SK-N-MC (cell line): ENCODE data around the gene PC.

Experiments used
- EZH2 ChIP-seq: fragments of 200-600 bp; sonication (generic); IDR thresholded peaks from one replicate; pipeline ENCODE4 v1.6.1; 2017; ENCODE audit warnings: antibody characterized with exemption
- POLR2AphosphoS5 ChIP-seq: IDR thresholded peaks from 2 replicates; pipeline ENCODE4 v1.6.1; 2012; ENCODE audit warnings: mild to moderate bottlenecking, low read depth, low read length, borderline replicate concordance

DNA sequence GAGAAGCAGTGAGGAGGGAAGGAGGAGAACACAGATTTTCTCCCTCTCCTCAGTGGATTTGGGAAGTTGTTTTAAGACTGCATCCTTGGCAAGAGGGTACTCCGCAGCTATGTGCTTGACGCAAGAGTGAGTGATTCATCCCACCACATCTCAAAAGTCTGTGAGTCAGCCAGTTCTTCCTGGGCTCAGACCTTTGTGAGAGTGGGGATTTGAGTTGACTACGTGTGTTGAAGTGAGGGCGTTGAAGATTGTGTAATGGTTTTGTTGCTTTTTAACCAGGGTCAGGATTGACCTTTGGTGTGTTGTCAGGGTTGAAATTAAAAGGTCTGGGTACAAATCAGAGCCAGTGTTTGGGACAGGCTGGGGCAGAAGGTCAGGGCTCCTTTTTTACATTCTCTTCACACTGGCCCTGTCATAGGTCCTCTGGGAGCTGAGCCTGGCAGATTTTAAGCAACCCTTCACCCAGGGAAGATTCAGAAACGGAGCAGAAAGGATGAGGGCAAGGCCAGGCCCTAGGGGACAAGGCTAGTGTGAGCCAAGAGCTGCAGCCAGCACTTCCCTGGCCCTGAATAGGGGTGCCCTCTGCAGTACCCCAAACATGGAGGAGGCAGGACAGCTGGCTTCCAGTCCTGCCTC, 12.7 kb upstream of the PC start:
- no peak for TF ChIP-seq EZH2
- no peak for TF ChIP-seq POLR2AphosphoS5
